ENCODE measurements around the gene AGPAT1.

DNA sequence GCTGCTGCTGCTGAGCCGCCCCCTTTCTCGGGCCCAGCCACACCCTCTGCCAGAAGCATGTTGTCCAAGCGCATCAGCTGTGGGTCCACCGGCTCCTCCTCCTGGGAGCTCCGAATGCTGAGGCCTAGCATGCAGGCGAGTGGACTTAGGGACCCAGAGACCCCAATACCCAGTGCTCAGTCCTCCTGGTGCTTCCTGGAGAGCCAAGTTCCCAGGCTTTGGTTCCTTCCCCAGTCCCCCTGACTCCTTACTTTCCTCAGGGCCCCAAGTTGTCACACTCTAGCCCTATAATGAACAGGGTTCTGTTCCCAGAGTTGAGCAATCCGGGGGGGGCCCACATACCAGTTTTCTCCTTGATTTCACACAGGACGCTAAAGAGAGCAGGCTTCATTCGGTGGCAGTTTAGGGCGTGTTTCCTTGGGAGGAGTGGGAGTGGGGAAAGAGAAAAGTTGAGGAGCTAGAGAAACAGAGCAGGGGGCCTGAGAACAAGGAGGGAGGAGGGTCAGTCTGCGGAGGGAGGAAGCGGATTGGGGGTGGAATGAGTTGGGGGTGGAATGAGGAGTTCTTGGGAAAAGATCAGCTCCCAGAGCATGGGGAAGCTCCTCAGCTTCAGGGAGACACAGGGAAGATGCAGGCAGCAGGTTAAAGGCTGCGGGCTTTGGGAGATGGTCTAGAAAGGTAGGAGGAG lies 12.6 kb upstream of the AGPAT1 start:
- no peak for TF ChIP-seq POLR2AphosphoS5 (IDR thresholded peaks at IDR 0.05; ENCODE audit: low read depth, low read length)
- TF ChIP-seq POLR2A (IDR thresholded peaks at IDR 0.05; ENCODE audit: low read depth, low read length): no peak
- TF ChIP-seq TAF1 (IDR thresholded peaks at IDR 0.05; ENCODE audit: low read depth, low read length): no peak
- no peak for TF ChIP-seq SPI1 (IDR thresholded peaks at IDR 0.05; ENCODE audit: low read depth, low read length)
- no peak for TF ChIP-seq PAX5 (IDR thresholded peaks at IDR 0.05; ENCODE audit: insufficient read depth, low read length, severe bottlenecking)

All from GM12891 (cell line).